GM19238 (cell line): ENCODE results near the gene UPF3A.

Source experiments
- DNase-seq: peaks from one replicate; pipeline ENCODE4 v3.0.0; 2011; ENCODE audit warnings: low spot score; ENCODE audit not compliant: insufficient read length

Gene UPF3A

DNA sequence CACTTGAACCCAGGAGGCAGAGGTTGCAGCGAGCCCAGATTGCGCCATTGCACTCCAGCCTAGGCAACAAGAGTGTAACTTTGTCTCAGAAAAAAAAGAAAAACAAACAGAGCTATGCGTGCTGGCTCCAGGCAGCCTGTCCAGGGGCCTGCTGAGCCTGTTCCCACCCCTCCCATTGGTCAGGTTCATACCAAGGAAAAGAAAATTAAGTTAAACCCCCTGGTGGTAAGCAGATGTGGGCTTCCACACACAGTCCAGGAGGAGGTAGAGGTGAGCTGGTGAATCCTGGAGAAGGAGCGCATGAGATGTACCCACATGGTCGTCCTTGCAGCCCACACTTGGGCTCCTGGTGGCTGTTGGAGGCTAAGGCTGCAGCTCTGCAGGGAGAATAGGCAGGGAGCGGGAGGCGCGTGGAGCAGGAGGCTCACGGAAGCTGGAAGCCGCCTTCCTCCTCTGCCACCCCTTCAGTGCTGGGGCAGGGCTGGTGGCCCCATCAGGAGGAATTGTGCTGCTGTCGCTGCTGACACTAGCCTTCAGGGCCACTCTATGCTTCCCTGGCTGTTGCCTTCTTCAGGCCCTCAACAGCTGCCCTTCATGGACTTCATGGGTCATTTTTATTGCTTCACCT lies 22.4 kb downstream of the UPF3A start:
- DNase-seq, result no peak

DNA sequence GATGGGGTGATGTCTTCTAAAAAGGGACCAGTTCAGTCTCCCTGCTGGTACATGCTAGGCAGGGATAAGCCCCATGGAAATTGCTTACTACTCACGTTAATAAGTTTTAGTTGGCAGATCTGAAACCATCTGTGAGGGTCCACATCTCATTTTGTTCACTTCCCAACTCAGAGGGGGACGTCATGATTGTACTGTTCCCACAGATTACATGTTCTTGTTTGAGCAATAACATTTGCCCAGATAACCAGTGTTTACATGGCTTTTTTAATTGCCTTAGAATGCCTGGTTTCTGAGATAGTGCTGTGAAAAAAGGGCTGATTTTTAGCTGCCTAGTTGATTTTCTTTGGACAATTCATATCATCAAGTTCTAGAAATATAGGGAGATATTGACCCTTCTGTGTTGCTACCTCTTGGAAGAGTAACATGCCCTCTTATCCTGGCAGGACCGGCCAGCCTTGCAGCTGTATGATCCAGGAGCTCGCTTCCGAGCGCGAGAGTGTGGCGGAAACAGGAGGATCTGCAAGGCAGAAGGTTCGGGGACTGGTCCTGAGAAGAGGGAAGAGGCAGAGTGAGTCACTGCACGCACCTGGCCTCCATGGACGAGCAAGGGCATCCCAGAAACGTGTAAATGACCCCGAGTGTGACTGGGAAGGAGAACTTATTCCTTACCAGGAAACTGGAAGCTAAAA lies 23.1 kb downstream of the UPF3A start:
- no peak for DNase-seq

- no peak for DNase-seq
These were observed 27.7 kb downstream of the UPF3A start for GRCh38 chr13:114309086-114309485.

- DNase-seq, result no peak
These were observed 28.5 kb downstream of the UPF3A start for GRCh38 chr13:114309806-114310410.

GRCh38 chr13:114310956-114311355 lies 29.6 kb downstream of the UPF3A start:
- no peak for DNase-seq

DNA sequence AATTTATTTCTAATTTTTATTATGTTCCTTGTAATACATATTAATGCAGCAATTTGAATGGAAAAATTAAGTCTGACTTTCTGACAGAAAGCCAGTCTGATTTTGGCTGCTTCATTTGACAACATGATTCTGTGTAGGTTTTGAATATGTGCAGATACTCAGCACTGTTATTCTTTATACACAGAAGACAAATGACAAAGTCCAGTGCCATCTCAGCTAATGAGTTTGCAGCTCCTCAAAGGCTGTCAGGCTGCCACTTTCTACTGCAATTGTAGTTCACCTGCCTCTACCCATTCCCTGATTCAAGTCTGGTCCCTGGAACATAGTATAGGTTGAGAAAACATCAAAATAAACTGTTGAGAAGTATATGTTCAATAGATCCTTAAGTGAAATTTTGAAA lies 30.0 kb downstream of the UPF3A start:
- no peak for DNase-seq

GRCh38 chr13:114311908-114312307 lies 30.5 kb downstream of the UPF3A start:
- DNase-seq, result no peak

GRCh38 chr13:114313061-114313860 lies 31.9 kb downstream of the UPF3A start:
- no peak for DNase-seq

- DNase-seq, result peak; percentile 83
These were observed 32.9 kb downstream of the UPF3A start, which contains the start of gene CHAMP1 for GRCh38 chr13:114314074-114314912. TSS of gene CHAMP1 (plus strand) at chr13:114314503. CDS start at chr13:114323843, 9,340 bp downstream.

- DNase-seq, result no peak
These were observed 33.8 kb downstream of the UPF3A start for GRCh38 chr13:114315074-114315785.

DNA sequence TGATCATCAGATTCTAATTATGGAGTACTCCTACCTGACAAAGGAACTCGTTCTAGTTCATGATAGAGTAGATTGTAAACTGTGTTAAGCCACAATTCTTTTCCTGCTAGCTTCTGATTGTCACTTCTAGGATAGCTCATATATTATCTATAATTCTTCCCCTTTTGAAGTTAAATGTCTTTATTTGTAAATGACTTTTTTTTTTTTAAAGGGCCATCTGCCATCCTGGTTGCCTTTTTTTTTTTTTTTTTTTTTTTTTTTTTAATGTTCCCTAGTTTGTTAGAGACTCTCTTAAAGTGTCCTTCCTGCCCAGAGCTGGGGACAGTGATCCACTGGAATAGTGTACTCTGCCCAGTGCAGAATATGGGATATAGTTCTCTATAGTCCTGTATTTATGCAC lies 37.2 kb downstream of the UPF3A start:
- DNase-seq, result no peak

- no peak for DNase-seq
These were observed 38.1 kb downstream of the UPF3A start for GRCh38 chr13:114319441-114319913.

DNA sequence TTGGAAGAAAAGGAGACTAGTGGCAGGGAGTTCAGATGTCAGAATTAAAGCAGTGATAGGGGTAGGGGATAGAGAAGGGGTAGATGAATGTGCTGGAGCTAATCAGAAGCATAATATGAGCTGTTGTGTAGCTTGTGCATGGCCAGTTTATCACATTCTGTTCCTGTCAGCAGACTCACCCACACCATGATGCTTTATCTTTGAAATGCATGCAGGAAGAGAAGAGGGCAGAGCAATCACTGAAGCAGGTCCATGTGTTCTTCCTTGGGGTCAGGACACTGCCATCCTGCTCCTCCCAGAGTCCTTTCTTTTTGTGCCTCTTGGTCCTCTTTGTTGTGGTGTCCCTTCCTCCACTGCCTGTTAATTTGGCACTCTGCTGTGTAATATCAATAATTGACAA lies 38.7 kb downstream of the UPF3A start:
- no peak for DNase-seq

- DNase-seq, result no peak
These were observed 39.9 kb downstream of the UPF3A start for GRCh38 chr13:114321256-114321655.

GRCh38 chr13:114323349-114323748 lies 41.9 kb downstream of the UPF3A start:
- no peak for DNase-seq

DNA sequence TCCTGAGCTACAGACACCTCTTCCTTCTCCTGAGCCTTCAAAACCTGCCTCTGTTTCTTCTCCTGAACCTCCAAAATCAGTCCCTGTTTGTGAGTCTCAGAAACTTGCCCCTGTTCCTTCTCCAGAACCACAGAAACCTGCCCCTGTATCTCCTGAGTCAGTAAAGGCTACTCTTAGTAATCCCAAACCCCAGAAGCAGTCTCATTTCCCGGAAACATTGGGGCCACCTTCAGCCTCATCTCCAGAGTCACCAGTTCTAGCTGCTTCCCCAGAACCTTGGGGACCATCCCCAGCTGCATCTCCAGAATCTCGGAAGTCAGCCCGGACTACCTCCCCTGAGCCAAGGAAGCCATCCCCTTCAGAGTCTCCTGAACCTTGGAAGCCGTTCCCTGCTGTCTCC lies 42.9 kb downstream of the UPF3A start:
- no peak for DNase-seq

GRCh38 chr13:114325729-114326128 lies 44.3 kb downstream of the UPF3A start:
- no peak for DNase-seq

GRCh38 chr13:114328034-114328433 lies 46.6 kb downstream of the UPF3A start:
- no peak for DNase-seq

DNA sequence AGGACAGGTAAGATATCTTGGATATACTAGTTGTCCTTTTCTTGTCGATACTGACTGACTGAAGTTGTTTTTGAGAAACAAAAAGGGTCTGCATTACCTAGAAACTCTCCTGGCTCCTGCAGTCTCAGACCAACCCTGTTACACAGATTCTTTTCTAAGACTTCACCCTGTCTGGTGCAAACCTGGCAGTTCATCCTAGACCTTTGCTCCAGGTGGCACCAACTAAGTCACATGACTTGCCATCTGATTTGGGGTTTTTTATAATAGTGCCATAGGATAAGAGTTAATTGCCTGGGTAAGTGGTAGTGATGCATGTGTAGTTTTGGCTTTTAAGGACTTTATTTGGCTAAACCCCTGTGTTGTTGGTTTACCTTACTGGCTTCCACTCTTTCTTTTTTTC lies 47.2 kb downstream of the UPF3A start:
- no peak for DNase-seq

- no peak for DNase-seq
These were observed 48.7 kb downstream of the UPF3A start for GRCh38 chr13:114330086-114330485.
